ENCODE results near the gene KDM1A. TPM values are rescaled to one million over a fixed set of nuclear protein-coding genes. Genes with fewer than 3 reads are reported as not detected.

KDM1A gene
- total and polyA plus RNA-seq, 2 donors (not counting 3 experiments of a cell fraction or from before 2014, with no cell fraction given) = 105 to 111 TPM

DNA sequence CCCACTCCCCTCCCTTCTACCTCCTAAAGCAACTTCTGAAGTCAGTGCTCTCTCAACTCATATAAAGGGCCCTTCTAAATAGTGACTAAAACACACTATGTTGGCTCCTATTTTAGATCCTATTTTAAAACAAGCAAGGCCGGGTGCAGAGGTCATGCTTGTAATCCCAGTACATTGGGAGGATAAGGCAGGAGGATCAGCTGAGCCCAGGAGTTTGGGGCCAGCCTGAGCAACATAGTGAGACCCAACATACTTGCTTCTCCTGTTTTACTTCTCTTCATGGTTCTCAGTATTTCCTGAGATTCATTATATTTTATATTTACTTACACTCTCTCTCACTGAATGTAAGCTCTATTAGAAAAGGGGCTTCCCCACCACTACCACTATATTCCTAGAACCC lies 106.9 kb downstream of the KDM1A start:
- Histone ChIP-seq H3K79me2 (ENCODE audit: control insufficient read depth, insufficient read depth, low read length) (peaks cover 97% of the 10 kb centered on the region), H3K9me3 (replicated peaks; ENCODE audit: control insufficient read depth, insufficient read depth, low read length) (no peaks in the 10 kb centered on the region), H3K9ac (replicated peaks; ENCODE audit: extremely low read depth, insufficient read depth, low read length) (no peak overlapping the region), H3K4me2 (ENCODE audit: insufficient read depth, low read length) (no peak overlapping the region), H3K27ac (ENCODE audit: insufficient read depth, low read depth, low read length) (no peak overlapping the region), H3K9me1 (replicated peaks; ENCODE audit: control insufficient read depth, extremely low read depth, insufficient read depth, low read length) (no peaks in the 10 kb centered on the region), H4K20me1 (replicated peaks; ENCODE audit: control insufficient read depth, extremely low read depth, insufficient read depth, low read length) (peaks cover 30% of the 10 kb centered on the region), H2AFZ (ENCODE audit: low read depth, low read length) (no peak overlapping the region), H3K4me3 (replicated peaks in 1 of 3; ENCODE audit: insufficient read depth in 1 of 3, low read depth in 1 of 3, low read length in 3 of 3) (no peak overlapping the region), H3K4me1 (ENCODE audit: control insufficient read depth, extremely low read depth, insufficient read depth, low read length) (peaks cover 67% of the 10 kb centered on the region), H3K27me3 (ENCODE audit: control insufficient read depth in 2 of 2, insufficient read depth in 2 of 2, low read length in 2 of 2) (no peaks in the 10 kb centered on the region), H3K36me3 (ENCODE audit: control insufficient read depth in 2 of 2, extremely low read depth in 1 of 2, insufficient read depth in 2 of 2, low read length in 2 of 2) (no peaks in the 10 kb centered on the region)
- intact Hi-C loops (cut with micrococcal nuclease) = no loop called here
- FAIRE-seq (no peak), DNase-seq (ENCODE audit: low read depth, low spot score) (no peak)
- TF ChIP-seq FOS (IDR thresholded peaks at IDR 0.05; ENCODE audit: borderline replicate concordance, insufficient read depth, low read length) (no peak), GATA2 (IDR thresholded peaks at IDR 0.05; ENCODE audit: insufficient read depth, insufficient read length, low read depth, low read length) (no peak), EZH2 (IDR thresholded peaks at IDR 0.05; ENCODE audit: borderline replicate concordance, low read depth, low read length, severe bottlenecking) (no peak), JUN (IDR thresholded peaks at IDR 0.05; ENCODE audit: borderline replicate concordance, insufficient read depth, insufficient read length, low read depth) (no peak), MYC (IDR thresholded peaks at IDR 0.05; ENCODE audit: low read depth, low read length) (no peak), POLR2AphosphoS5 (IDR thresholded peaks at IDR 0.05; ENCODE audit: insufficient read depth, low read depth, low read length) (no peak), POLR2A (IDR thresholded peaks at IDR 0.05; ENCODE audit: low read depth, low read length) (no peak)
- TF ChIP-seq, protein P1, sequence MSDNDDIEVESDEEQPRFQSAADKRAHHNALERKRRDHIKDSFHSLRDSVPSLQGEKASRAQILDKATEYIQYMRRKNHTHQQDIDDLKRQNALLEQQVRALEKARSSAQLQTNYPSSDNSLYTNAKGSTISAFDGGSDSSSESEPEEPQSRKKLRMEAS (IDR thresholded peaks at IDR 0.05; ENCODE audit: insufficient read depth, insufficient read length) = no peak
- TF ChIP-seq, protein P2, sequence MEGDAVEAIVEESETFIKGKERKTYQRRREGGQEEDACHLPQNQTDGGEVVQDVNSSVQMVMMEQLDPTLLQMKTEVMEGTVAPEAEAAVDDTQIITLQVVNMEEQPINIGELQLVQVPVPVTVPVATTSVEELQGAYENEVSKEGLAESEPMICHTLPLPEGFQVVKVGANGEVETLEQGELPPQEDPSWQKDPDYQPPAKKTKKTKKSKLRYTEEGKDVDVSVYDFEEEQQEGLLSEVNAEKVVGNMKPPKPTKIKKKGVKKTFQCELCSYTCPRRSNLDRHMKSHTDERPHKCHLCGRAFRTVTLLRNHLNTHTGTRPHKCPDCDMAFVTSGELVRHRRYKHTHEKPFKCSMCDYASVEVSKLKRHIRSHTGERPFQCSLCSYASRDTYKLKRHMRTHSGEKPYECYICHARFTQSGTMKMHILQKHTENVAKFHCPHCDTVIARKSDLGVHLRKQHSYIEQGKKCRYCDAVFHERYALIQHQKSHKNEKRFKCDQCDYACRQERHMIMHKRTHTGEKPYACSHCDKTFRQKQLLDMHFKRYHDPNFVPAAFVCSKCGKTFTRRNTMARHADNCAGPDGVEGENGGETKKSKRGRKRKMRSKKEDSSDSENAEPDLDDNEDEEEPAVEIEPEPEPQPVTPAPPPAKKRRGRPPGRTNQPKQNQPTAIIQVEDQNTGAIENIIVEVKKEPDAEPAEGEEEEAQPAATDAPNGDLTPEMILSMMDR (IDR thresholded peaks at IDR 0.05; ENCODE audit: extremely low read depth in 1 of 2, insufficient read depth in 1 of 2, low read depth in 1 of 2, low read length in 2 of 2) = no peak
- dilution Hi-C loops (cut with MboI; ENCODE audit: extremely low pct_ligation_motif_present, low sequenced_read_pairs) = no loop called here
- ChIA-PET POLR2A (no interaction called here), CTCF (no interaction called here)
- BruUV-seq (replicated peaks) = no TSS peak
